Epithelial cell of prostate (primary cell): ENCODE measurements around the gene PBX1.
A peak's percentile ranks its signal among the peaks of the same experiment; 100 is the strongest.

Source experiments
- DNase-seq: peaks from one replicate; pipeline ENCODE4 v3.0.0-alpha.2; 2011; ENCODE audit warnings: low read depth, low spot score
- H3K27ac ChIP-seq: fragments of 450-650 bp; 2 replicates; pipeline ENCODE4 v1.5.1; 2017; ENCODE audit warnings: mild to moderate bottlenecking

PBX1 gene

DNA sequence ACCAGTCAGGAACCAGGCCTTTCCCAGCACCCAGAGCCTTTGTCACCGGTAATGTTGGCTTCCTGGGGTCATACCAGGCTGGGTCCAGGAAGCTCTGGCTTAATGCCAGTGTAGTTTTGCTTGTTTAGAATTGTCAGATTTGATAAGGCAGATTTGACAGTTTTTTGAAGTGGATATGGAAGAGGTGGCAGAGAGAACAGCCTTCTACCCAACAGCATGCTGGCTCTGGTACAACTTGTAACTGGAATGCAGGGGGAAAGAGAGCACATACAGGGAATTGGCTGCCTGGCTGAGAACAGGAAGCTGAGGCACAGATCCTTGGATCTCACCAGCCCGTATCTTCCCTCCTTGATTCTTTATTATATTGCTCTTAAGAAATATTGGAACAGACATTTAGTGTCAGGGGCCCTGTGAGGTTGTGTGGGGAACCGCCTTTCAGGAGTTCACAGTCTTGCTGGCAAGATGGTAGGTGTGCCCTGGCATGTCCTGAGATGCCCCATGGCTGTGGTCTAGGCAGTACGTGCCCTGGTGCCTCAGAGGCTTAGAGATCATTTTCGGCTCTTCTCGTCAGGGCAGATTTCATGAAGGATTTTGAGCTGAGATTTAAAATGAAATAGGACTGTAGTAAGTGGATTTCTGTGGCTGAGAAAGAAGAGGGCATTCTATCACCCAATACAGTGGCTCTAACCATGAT, 227.0 kb downstream of the PBX1 start:
- peak overlapping the region; percentile 71 for H3K27ac ChIP-seq
- DNase-seq, result no peak

DNA sequence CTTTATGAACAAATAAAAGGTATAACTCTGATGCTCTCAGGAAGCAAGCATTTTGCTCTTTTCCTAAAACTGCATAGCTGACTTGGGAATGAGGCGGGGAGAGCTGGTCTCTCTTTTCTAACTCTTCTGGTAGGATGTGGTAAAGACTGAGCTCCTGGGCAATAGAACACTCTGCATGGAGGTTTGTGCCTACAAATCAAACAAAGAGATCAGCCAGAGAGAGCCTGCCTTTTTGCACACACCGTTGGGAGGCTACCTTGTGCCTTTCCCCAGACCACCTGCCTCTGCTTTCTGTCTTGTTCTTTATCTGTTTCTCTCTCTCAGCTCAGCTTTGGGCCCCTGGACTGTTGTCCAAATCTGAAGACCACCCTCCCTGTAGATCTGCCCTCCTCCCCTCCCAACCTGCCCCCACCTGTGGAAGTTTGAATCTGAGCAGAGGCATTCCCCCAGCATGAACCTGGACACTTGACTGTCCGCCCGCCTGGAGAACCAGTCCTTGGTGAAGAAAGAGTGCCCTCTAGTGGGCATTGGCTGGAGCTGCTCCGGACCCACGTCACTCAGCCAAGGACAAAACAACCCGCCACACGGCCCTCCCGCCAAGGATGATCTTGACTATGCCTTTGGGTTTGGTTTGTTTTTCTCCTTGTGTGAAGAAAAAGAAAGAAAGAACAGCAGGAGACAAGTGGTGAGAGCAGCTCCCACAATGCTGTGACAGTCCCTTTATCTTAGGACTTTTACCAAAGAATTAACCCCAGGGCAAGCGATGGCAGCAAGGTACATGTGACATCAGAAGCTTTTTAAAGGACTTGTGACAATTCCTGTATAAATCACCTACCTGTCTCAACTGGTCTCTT, 228.2 kb downstream of the PBX1 start:
- peak overlapping the region; percentile 71 for H3K27ac ChIP-seq
- no peak for DNase-seq

- DNase-seq, result no peak
- H3K27ac ChIP-seq, result peak overlapping the region; percentile 71
These were observed 228.8 kb downstream of the PBX1 start for GRCh38 chr1:164787834-164788231.

DNA sequence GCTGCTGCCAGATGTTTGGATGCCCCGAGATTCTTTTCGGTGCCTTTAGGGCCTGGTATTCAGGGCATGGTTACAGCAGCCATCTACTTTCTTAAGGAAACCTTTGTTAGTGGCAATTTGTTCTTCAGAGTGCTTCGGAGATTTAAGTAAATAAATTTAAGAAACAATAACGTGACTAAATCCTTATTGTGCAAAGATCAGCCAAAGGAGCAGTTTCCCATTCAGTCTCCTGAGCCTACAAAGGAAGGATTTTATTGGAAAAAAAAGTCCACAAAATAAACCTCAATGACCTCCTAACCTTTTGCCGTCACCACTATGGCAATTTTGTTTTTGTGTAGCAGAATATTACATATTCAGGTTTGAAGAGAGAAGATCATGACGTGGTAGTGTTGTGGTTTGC, 231.1 kb downstream of the PBX1 start:
- no peak for DNase-seq
- no peak overlapping the region for H3K27ac ChIP-seq

- no peak overlapping the region for H3K27ac ChIP-seq
- DNase-seq, result no peak
These were observed 233.5 kb downstream of the PBX1 start for GRCh38 chr1:164792410-164793004.

DNA sequence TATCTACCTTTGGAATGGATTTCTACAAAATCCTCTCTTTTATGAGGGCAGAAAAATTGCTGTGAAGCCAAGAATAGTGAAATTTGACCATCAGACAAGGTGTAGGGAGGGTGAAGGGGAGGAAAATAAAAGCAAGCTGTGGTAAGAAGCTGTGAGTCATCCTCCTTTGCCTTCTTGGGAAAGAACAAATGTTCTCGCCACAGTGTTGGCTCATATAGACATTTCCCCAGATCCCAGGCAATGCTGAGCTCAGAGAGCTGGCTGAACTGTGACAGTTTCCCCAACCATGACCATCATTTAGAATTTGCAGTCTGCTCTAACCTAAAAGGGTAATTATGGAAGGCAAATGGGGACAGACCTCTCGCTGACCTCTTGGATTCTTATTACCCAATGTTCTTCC, 235.4 kb downstream of the PBX1 start:
- no peak for DNase-seq
- H3K27ac ChIP-seq, result no peak overlapping the region

GRCh38 chr1:164796916-164797315, 237.9 kb downstream of the PBX1 start:
- H3K27ac ChIP-seq, result no peak overlapping the region
- DNase-seq, result no peak

- no peak for DNase-seq
These were observed 242.3 kb downstream of the PBX1 start for GRCh38 chr1:164801246-164801731.

DNA sequence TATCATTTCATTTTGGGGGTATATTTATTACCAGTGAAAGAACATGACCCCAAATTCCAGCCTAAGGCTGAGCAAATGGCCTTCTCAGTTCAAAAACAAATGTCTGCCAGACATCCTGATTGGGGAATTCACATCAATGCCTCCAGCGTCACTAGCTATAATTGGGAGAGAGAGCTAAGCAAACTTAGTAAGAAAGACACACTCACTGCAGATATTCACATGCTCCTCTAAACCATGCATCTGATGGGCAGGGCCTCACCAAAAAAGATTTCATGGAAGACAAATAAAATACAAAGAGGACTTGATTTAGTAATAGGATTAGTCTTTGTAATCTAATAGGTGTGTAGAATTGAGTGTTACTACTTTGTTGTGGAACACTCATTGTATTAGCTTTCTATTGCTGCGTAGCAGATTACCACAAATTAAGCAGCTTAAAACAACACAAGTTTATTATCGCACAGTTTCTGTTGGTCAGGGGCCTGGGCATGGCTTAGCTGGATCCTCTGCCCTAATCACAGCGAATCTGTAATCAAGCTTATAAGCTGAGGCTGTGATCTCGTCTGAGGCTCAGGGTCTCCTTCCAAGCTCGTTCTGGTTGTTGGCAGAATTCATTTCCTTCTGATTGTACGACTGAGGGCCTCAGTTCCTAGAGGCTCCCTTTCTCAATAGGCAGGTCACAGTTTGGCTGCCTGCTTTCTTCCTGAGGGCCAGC, 243.0 kb downstream of the PBX1 start:
- DNase-seq, result no peak
- H3K27ac ChIP-seq, result no peak overlapping the region

More at GRCh38 chr1:164801246-164801731, 242.3 kb downstream of the PBX1 start:
- H3K27ac ChIP-seq, result no peak overlapping the region

GRCh38 chr1:164802529-164803282, 243.7 kb downstream of the PBX1 start:
- no peak overlapping the region for H3K27ac ChIP-seq
- DNase-seq, result no peak

DNA sequence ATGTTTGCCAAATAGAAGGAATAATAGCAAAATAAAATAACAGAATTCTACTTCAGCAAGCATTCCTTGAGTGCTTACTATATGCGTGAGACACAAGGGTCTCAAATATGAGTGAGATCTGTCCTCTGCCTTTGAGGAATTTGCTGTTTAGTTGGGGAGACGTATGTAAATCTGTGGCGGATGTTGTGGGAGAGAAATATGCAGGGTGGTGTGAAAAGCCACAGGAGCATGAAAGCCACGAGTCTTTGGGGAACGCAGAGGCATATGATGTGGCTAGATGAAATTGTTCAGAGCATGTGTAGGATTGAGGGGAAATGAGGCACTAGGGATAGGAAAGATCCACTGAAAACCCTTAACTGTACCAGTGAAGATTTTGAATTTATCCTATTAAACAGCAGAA, 244.4 kb downstream of the PBX1 start:
- no peak for DNase-seq
- no peak overlapping the region for H3K27ac ChIP-seq

DNA sequence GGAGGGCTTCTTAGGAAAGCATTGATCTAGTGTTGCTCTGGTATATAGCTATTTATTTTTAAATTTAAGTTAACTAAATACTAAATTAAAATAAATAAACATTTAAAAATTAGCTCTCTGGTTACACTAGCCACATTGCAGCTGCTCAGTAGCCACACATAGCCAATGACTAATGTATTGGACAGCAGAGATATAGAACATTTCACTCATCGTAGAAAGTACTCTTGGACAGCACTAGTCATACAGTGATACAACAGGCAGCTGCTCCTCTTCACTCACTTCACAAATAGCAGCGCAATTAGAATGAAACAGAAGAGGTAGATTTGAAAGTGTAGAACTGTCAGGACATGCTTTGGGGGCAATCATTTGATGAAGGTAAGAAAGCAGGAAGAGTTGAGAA, 245.4 kb downstream of the PBX1 start:
- H3K27ac ChIP-seq, result no peak overlapping the region
- no peak for DNase-seq

DNA sequence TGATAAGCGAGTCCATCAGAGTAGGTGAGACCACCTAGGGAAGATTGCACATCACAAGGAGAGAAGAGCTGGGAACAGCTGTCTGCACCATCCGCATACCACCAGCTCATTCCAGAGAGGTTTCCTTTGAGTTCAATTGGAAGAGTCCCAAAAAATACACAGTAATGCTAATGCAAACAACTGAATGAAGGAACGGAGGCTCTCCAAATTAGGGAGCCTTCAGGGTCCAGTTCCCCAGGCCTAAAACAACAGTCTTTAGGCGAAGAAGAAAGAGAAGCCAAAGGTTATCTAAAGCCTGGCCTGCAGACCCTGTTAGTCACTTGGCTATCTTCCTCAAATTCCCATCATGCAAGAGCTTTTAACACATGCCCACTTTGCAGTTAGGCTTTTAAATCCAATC, 246.4 kb downstream of the PBX1 start:
- H3K27ac ChIP-seq, result no peak overlapping the region
- DNase-seq, result no peak

DNA sequence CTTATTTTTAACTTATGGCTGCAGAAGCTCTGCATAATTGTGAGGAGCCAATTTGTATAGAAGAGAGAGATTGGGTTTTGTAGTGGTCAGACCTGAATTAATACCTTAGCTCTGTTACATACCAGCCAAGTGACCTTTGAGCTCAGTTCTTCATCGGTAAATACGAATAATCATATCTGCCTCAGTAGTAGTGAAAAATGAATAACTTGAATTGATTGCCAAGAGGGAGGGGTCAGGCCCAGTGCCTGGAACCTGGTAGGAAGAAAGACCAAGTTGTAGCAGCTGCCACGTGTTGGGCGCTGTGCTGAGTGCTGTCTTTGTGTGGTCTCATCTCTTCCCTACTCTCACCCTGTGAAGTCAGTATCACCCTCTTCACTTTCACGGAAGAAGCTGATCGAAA, 247.5 kb downstream of the PBX1 start:
- DNase-seq, result no peak
- H3K27ac ChIP-seq, result no peak overlapping the region

GRCh38 chr1:164813776-164814175, 254.8 kb downstream of the PBX1 start:
- no peak overlapping the region for H3K27ac ChIP-seq
- DNase-seq, result no peak

- DNase-seq, result no peak
- no peak overlapping the region for H3K27ac ChIP-seq
These were observed 262.7 kb downstream of the PBX1 start for GRCh38 chr1:164821648-164822047.

- H3K27ac ChIP-seq, result no peak overlapping the region
- DNase-seq, result no peak
These were observed 264.7 kb downstream of the PBX1 start for GRCh38 chr1:164823486-164824279.

- no peak for DNase-seq
These were observed 265.6 kb downstream of the PBX1 start for GRCh38 chr1:164824542-164824941.

DNA sequence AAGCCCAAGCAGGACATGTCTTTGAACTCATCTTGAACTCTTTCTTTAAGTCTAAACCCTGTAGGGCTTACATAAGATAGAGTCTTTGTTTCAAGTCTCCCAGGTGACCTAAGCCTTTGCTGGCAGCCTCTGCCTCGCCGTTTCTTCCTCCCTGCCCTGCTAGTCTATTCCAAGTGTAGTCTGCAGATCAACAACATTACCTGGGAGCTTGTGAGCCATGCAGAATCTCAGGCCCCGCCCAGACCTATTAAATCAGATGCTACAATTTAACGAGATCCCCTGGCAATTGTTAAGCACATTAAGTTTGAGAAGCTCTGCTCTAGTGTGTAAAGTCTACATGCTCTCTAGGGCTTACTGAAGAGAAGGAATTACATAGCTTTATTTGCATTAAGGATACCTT, 271.6 kb downstream of the PBX1 start:
- DNase-seq, result peak; percentile 29
- no peak overlapping the region for H3K27ac ChIP-seq

More at GRCh38 chr1:164824542-164824941, 265.6 kb downstream of the PBX1 start:
- H3K27ac ChIP-seq, result no peak overlapping the region
